ENCODE measurements around the gene LMF1.
"Not testable (repeated sequence)": the region's sequence is repeated elsewhere in the genome, so short reads cannot be mapped to it uniquely, and the experiment has no call there.

The LMF1 gene

DNA sequence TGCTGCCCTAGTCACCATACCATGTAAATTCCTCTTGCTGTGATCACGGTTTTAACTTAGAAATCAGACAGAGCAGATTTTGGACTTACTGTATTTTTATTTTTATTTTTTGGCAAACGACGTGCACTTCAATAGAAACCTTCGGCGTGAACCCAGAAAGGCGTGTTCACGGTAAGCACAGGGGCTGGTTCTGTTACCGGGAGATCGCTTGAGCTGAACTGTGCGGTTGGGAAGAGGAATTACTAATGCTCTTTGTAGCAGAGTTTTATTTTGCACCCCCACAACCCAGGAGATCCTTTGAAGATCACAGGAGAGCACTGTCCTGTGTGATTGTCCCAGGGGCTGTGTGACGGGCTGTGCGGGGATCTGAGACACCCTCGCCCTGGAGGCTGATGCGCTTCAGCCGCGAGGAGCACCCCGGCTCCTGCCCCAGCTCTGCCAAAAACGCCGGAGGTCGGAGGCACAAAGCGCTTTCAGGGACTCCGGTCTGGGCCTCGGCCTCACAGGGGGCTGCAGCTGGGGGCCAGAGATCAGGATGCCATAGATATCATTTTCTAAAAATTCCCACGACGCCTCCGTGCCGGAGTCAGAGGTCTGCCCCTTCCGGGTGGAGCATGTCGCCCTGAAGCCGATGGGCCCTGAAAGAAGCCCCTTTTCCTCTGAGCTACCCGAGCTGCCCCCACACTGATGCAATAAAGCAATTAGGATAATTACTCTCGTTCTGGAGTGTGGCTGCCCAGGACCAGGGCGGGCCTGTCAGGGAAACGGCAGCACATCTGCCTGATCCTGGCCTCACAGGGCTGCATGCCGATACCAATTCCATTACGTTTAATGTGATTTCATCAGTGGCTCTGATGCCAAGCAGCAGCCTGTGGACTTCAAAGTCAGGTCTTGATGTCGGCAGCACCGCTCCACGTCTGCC, 71.8 kb downstream of the LMF1 start:
- DNase-seq (ENCODE audit: insufficient read length, low spot score): no peak
- no peak for FAIRE-seq

DNA sequence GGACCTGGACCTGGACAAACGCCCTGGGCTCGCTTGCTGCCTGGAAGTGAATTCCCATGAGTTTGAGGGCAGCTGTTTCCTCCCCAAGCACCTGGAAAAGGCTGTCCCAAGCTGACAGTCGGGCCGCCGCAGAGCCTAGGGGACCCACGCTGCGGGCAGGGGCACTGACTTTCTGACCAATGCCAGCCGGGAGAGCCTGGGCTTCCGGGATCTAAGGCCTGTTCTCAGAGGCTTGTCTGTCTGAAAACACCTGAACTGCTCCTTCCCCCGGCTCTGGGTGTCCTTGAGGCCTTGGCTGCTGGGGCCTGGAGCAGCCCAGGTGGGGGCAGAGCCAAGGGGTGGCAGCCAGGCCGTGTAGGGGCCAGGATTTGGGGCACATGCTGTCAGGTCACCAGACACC, 72.6 kb downstream of the LMF1 start:
- DNase-seq (ENCODE audit: insufficient read length, low spot score) (no peak), FAIRE-seq (no peak)

DNA sequence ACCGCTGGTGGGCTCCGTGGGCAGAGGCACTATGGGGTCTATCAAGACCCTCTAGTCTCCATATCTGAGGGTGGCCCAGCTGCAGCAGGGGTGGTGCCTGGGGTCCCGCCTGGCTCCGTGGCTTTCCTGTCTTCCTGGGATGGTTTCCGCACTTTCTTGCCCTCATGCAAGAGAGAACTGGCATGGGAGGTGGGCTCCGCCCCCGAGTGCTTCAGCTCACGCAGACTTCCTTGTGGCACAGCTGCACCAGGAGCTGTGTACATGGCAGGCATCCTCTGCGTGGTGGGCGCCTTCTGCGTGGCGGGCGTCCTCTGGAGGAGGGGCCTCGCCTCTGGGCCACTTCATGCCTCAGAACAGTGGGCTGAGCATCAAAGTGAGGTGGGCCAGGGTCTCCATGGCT, 73.1 kb downstream of the LMF1 start:
- no peak for FAIRE-seq
- DNase-seq (ENCODE audit: insufficient read length, low spot score): no peak

DNA sequence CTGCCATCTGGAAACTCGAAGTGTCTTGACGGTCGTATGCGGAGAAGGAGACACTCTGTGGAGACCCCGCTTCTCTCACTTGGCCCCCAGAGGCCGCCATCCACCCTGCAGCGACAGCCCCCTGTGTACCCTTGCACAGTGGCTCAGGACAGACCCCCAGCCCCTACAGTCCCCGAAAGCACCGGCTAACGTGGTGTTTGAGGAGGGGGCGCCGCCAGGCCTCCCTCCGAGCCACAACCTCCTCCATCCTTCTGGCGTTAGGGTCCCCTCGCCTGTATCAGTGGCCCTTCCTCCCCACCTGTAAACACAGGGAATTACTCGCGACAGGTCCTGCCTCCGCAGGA, 73.6 kb downstream of the LMF1 start:
- FAIRE-seq (no peak), DNase-seq (ENCODE audit: insufficient read length, low spot score) (no peak)

DNA sequence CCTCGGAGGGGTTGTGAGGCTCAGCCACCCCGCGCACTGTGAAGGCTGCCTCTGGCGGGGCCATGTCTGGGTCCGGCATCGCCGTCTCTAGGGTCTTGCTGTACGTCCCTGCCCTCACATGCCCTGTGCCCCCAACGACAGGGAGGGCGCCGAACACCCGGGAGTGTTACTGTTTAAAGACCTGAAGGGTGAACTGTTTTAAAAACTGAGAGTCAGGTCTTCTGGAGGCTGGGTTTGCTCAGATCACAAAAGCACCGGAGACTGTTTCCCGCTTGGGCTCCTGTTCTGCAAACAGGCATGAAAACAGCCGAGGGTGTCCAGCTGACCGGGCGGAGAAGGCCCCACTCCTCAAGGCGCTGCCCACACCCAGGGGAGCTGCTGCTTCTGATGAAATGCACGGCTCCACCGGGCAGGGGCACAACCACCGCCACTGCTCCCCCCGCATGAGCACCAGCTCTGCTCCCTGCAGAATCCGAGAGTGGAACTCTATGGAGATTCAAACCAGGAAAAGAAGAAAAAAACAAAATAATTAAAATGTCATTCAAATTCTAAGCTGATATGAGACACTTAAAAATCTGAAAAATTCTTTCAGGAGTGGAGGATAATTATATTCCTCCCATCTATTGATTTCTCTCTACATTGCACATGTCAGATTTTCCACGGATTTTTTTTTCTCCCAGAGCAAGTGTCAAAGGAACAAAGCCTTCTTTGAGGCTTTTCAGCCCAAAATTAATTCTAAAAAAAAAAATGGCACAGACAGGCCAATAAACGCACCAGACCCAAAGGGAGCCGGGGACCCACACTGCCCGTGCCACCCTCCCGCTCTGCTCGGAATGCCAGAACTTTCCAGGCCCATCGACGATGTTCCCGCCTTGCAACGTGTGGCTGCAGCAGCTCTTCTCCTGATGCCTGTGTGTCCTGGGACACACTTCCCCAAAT, 74.3 kb downstream of the LMF1 start:
- DNase-seq (ENCODE audit: insufficient read length, low spot score) (no peak), FAIRE-seq (no peak)

DNA sequence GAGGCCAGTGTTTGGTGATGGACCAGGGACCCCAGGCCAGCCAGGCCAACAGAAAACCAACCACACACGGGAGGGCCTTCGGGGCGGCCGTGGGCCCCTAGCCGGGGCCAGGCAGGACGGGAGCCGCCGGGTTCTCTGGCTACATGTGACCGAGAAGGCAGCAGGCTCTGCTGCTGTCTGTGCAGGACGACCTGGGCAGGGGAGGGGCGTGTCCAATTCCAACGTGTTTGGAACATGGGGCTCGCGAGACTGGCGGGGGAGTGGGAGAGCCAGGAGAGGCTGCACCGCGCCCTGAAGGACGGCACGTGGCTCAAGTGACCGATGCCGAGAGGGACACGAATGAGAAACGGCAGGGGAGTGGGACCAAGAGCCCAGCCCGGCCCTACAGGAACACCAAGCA, 75.4 kb downstream of the LMF1 start:
- DNase-seq (ENCODE audit: insufficient read length, low spot score): no peak
- FAIRE-seq: no peak

DNA sequence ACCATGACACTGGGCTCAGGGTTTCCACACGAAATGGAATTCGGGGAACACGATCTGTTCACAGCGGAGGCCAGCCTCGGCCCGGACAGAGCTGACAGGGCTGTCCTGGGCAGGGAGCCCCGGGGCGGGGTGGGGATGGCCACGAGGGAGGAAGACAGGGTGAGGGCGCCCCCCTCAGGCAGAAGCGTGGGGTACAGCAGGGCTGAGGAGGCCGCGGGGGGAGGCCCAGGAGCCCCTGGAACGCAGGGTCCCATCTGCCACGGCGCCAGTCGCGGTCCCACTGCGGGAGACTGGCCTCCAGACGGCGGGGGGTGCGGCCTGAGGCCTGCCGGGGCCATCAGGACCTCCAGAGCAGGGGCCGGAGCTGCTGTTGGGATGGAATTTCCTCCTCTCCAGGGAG, 75.9 kb downstream of the LMF1 start:
- no peak for FAIRE-seq
- no peak for DNase-seq (ENCODE audit: insufficient read length, low spot score)

DNA sequence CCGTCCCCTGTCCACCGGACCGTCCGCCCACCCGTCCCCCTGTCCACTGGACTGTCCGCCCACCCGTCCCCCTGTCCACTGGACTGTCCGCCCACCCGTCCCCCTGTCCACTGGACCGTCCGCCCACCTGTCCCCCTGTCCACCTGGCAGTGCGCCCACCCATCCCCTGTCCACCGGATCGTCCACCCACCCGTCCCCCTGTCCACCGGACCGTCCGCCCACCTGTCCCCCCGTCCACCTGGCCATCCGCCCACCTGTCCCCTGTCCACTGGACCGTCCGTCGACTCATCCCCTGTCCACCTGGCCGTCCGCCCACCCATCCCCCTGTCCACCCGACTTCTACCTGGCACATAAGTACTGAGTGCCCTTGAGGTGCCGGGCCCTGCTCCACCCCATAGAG, 76.6 kb downstream of the LMF1 start:
- DNase-seq (ENCODE audit: insufficient read length, low spot score) (no peak), FAIRE-seq (no peak)

DNA sequence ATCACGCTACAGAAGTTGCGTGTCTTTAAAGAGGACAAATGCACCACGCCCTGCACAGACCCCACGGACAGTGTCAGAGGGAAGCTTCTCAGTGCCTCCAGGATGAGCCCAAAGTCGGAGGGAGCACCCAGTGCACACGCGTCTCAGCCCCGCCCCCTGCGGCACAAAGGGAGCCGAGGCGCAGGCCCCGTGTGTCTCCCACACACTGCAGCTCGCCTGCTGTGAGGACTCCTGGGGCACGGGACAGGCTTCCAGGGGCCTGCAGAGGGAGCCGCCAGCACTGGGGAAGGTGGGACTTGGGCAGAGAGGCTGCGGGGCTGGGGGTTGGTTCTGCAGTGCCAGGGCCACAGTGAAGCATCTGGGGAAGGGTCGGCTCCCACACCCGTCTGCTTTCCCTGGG, 77.4 kb downstream of the LMF1 start:
- FAIRE-seq: no peak

DNA sequence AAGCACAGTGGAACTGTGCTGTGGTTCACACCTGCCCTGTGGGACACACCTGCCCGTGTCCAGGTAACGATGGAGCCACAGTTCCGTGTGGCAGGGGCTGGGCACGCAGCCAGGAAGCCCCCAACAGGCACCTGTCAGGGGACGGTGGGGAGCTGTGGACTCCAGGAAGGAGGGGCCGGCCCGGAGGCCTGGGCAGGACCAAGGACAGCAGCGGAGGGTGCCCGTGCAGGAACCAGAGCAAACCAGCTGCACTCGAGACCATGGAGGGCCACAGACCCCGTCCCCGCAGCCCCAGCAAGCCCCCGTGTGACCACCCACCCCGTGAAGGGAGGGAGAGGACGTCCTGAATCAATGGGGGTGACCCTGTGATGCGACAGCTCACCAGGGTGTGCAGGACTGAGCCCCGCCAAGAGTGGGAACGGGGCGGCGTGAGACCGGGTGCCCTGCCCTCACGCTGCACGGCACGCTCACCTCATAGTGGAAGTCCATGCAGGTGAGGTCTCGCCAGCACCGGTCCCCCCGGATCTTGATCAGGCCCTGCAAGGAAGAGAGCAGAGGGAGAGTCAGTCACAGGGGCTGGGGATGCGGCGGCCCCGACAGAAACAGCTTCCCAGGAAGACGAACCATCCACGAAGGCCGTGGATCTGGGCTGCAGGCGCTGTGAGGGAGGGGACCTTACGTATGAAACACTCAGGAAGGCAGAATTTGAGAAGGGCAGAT, 78.1 kb downstream of the LMF1 start:
- FAIRE-seq (no peak), DNase-seq (ENCODE audit: insufficient read length, low spot score) (no peak)

More for the DNA sequence above, 77.4 kb downstream of the LMF1 start:
- no peak for DNase-seq (ENCODE audit: insufficient read length, low spot score)

DNA sequence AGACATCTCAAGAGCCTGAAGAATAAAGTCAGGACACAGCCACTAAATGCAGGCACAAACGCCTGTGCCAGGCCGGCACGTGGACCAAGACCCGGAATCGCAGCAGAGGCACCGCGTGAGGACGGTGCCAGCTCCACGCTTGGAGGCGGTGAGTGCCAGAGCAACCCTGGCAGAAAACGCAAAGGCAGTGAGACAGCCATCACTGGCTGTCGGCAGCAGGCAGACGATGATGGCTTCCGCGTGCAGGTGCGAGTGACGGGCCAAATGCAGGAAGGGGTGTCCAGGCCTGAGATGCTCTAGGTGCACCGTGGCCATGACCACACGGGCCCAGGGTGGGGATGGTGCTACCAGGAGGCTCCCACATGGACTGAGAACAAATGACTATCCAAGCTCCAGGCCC, 78.8 kb downstream of the LMF1 start:
- FAIRE-seq: no peak
- DNase-seq (ENCODE audit: insufficient read length, low spot score): no peak

DNA sequence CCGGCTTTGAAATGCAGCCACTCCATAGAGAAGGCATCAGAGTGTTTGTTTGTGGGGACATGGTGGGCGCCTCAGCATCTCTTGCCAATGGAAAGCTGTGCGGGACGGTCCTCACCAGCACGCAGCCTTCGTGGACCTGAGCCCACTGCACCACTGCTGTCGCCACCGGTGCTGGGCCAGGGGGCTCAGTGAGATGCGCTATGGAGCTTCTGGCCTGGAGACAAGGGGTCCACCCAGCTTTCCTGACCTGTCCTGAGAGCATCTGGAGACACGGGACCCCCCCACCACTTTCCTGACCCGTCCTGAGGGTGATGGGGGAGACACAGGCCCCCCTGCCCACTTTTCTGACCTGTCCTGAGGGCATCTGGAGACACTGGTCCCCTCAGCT, 79.4 kb downstream of the LMF1 start:
- no peak for FAIRE-seq

DNA sequence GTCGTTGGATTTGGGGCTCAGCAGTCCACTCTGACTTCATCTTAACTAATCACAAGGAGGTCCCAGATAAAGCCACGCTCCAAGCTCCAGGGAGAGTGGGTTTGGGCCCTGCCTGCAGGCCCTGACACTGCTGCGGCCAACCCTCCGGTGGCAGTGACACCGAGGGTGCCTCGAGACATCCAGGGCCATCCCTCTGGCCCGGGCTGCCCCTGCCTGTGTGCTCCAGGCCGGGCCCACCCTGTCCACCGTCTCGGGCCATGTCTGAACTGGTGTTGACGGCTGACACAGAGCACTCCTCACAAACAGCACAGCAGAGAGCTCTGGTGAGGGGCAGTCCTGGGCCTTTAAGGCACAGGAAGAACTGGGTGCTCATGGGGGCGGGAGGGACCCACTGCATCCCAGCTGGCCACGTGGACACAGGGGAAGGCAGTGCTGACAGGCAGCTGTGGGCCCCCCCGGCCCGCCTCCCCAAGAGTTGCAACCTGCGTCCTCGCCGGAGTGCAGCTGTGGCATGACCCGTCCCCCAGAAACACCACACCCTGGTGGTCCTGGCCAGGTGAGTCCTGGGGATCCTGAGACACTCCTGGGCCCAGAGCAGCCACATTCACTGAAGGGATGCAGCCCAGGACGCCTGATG, 80.0 kb downstream of the LMF1 start:
- FAIRE-seq (no peak), DNase-seq (ENCODE audit: insufficient read length, low spot score) (no peak)

More for the DNA sequence above, 79.4 kb downstream of the LMF1 start:
- no peak for DNase-seq (ENCODE audit: insufficient read length, low spot score)

DNA sequence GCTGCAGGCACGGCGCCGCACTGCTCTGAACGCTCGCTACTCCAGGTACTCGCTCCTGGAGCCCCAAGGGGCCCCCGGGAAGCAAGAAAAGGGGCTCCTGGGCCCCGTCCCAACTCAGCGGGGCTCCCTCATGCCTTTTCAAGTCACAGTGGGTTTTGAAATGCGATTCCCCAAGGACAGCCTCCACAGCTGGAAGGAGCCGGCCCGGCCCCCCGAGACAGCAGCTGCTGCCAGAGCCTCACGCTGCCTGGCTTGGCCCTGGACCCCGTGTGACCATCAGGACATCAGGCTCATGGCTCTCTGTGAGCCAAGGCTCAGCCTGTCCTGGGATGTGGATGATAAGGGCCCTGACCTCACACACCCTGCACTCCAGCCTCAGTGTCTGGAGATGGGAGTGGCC, 80.6 kb downstream of the LMF1 start:
- DNase-seq (ENCODE audit: insufficient read length, low spot score) (no peak), FAIRE-seq (no peak)

DNA sequence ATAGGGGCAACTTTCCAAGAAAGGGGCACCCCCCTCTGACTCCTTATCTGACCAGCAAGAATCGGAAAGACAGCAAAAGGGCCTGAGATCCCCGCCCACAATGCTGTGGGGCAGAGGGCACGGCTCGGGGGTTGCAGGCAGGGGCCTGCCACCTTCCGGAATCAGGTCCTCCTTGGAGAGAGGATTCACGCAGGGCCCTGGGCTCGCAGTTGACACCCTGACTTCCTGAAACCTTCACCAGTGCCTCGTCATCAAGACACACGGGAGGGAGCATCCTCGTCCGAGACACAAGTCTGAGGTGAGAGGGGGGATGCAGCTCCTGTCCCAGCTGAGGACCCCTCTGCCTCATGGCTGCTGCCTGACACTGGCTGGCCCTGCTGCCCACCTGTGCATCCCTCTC, 81.2 kb downstream of the LMF1 start:
- no peak for DNase-seq (ENCODE audit: insufficient read length, low spot score)
- no peak for FAIRE-seq

DNA sequence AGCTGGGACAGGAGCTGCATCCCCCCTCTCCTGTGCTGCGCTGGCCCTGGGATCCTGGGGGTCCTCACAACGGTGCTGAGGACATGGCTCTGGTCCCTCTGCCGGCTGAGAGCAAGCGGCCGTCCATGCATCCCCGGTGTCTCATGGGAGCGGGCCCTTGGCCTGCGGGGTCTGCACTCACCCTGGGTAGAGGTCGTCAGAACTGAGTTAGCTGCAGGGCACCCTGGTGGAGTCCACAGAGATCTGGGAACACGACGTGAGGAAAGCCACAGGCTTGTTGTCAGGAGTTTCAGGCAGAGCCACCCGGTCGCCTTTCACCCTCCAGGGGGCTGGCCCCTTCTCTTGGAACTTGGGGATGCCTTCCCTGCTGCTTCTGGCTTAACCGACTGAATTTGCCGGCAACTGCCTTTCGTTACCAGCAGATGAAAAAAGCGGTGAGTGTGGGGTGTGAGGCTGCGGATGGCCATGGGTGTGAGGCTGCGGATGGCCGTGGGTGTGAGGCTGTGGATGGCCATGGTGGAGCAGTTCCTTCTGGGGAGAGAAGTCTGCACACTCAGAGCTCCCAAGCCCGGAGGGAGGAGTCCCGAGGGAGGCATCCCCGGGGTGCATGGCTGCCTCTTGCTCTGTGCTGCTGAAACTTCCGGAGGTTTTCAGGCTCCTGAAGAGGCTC, 81.7 kb downstream of the LMF1 start:
- DNase-seq (ENCODE audit: insufficient read length, low spot score): no peak
- FAIRE-seq: no peak

DNA sequence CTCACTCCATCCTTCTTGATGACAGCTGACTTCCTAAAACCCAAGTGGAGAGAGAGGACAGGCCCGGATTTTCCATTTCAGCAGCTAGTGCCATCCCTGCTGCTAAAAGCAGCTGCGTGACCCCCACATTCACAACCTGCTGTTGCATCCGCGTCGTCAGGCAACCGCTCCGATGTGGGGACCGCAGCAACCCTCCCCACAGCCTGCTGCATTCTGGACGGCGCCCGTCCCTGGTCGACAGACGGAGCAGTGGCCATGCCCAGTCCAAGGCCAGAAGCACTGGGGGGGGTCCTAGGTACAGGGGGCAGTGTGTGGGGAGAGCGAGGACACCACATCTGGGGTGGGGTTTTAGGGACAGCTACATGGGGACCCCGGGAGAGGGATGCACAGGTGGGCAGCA, 82.3 kb downstream of the LMF1 start:
- FAIRE-seq; DNase-seq (ENCODE audit: insufficient read length, low spot score): not testable (repeated sequence)

DNA sequence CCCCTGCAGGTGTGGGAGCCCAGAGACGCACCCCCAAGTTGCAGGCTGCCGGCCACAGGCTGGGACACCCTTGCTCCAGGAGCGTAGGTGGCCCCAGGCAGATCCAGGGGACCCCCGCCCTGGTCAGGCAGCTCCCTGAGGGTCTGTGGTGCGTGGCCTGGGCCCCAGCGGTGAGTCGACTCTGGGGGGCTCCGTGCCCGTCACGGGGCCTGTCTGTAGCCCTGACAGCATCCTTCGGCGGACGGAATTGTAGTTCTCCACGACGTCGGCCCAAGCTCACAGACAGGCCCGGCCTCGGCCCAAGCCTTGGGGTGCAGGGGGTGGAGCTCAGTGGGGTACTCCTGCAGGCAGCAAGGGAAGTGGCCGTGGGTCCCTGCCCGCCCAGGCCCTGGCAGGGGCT, 82.9 kb downstream of the LMF1 start:
- DNase-seq (ENCODE audit: insufficient read length, low spot score) (no peak), FAIRE-seq (no peak)

DNA sequence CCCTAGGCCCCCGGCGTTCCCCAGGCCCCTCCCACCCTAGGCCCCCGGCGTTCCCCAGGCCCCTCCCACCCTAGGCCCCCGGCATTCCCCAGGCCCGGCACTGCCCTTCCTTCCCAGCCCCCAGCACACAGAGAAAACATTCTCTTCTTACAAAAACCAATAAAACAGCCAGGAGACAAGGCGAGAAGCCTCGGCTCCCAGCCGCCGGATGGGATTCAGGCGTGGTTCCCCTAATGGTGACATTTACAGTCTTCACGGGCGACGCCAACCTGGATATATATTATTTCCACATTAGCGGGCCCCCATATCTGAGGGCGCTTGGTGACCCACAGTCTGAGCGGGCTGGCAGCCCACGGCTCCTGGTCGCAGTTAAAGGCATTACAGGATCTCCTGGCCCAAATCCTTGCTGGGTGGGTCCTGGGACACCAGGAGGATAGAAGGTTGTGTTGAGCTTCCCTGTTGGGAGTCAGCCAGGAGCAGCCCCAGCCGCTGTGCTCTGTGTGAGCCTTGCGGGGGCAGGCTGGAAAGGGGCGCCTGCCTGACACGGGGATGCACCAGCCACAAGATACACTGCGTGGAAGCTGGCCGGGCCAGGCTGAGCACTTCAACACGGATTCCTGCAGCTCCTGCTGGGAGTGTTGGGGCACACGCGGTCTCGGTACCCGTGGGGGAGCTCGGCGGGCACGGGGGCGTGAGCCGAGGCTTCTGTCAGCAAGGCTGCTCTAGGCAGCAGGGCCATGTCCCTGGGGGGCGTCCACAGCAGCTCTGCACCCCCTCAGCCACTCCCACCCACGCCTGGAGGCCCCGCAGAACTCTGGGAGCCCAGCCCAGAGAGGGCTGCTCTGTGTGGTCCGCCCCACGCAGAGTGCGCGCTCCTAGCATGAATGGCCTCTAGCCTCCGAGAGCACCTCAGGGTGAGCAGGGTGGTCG, 83.7 kb downstream of the LMF1 start:
- DNase-seq (ENCODE audit: insufficient read length, low spot score): no peak
- no peak for FAIRE-seq

All from GM19239 (cell line).